Gastroesophageal sphincter (tissue), 4 donors: ENCODE data around the gene PLEKHO2. TPM values are rescaled to one million over a fixed set of nuclear protein-coding genes. Genes with fewer than 3 reads are reported as not detected.
"Not testable (repeated sequence)": the region's sequence is repeated elsewhere in the genome, so short reads cannot be mapped to it uniquely, and the experiment has no call there.

ENCODE experiments used
- ATAC-seq: fragments of 150-250 bp; one replicate; pipeline ENCODE4 v1.9.1; 2016; ENCODE audit warnings: mild to moderate bottlenecking, moderate library complexity
- H3K27ac ChIP-seq, 4 donors: fragments of 200-600 bp; sonication (generic) in 3 of 4; 1 replicate in 3 of 4; 2 replicates in 1 of 4; pipeline ENCODE4 v1.5.1; 2016 to 2019
- H3K27me3 ChIP-seq: fragments of 200-600 bp; sonication (generic); one replicate; pipeline ENCODE4 v1.5.1; 2019
- H3K36me3 ChIP-seq, 2 donors: fragments of 200-600 bp; sonication (generic); one replicate each; pipeline ENCODE4 v1.5.1; 2019; ENCODE audit warnings: control low read depth in 1 of 2
- H3K4me1 ChIP-seq, 3 donors: fragments of 200-600 bp; sonication (generic); 1 replicate in 2 of 3; 2 replicates in 1 of 3; pipeline ENCODE4 v1.5.1; 2016 to 2019; ENCODE audit warnings: control low read depth in 2 of 3
- H3K4me3 ChIP-seq, 2 donors: fragments of 200-600 bp; sonication (generic); one replicate each; pipeline ENCODE4 v1.5.1; 2019; ENCODE audit warnings: mild to moderate bottlenecking in 1 of 2, moderate library complexity in 1 of 2
- H3K9me3 ChIP-seq, 3 donors: fragments of 200-600 bp; sonication (generic); one replicate each; pipeline ENCODE4 v1.5.1; 2017 to 2019; ENCODE audit warnings: control low read depth in 2 of 3
- EP300 ChIP-seq: sonication (generic); formaldehyde crosslinking; IDR thresholded peaks from one replicate; pipeline ENCODE4 v1.6.1; 2017; ENCODE audit warnings: antibody characterized with exemption, mild to moderate bottlenecking
- POLR2A ChIP-seq, 2 donors: fragments of 450-650 bp; IDR thresholded peaks; one replicate each; pipeline ENCODE4 v1.6.1; 2017; ENCODE audit warnings: antibody characterized with exemption in 2 of 2, mild to moderate bottlenecking in 2 of 2, moderate library complexity in 1 of 2
- POLR2AphosphoS5 ChIP-seq: sonication (generic); formaldehyde crosslinking; IDR thresholded peaks from one replicate; pipeline ENCODE4 v1.6.1; 2017; ENCODE audit warnings: antibody characterized with exemption
- WGBS, 2 donors: methylation state at CpG; one replicate each; pipeline ENCODE4 v1.1.5; 2018; ENCODE audit warnings: low coverage in 1 of 2; 5-methylcytosine and 5-hydroxymethylcytosine counted together
- total RNA-seq, 4 donors: library from RNA; depleted of rRNA; stranded (reverse); fragments of >200 nt; gene quantifications; one replicate each; pipeline ENCODE4 v1.1.0, GENCODE V29; 2016
- TF ChIP-seq, protein P1 (sequence below), 4 experiments: fragments of 200-600 bp in 2 of 4; fragments of 450-650 bp in 2 of 4; sonication (generic) in 1 of 4; IDR thresholded peaks; one replicate each; pipeline ENCODE4 v1.5.1; 2017 to 2019; ENCODE audit warnings: antibody characterized with exemption in 4 of 4, mild to moderate bottlenecking in 2 of 4, moderate library complexity in 2 of 4

Gene PLEKHO2
- total RNA-seq, 4 donors from 2014 or later = 27.1 to 47.9 (median 43.1) TPM

- Histone ChIP-seq H3K27me3 (no peaks in the 10 kb centered on the region), H3K9me3 (no peaks in the 10 kb centered on the region), H3K27ac (peak overlapping the region; percentile 92 to 94 (median 93)), H3K4me3 (no peak overlapping the region), H3K4me1 (peaks cover 0 to 57% (median 5%) of the 10 kb centered on the region in 3 donors), H3K36me3 (no peaks in the 10 kb centered on the region)
- ATAC-seq = no peak
- TF ChIP-seq EP300 (no peak), POLR2AphosphoS5 (no peak)
- TF ChIP-seq, protein P1, sequence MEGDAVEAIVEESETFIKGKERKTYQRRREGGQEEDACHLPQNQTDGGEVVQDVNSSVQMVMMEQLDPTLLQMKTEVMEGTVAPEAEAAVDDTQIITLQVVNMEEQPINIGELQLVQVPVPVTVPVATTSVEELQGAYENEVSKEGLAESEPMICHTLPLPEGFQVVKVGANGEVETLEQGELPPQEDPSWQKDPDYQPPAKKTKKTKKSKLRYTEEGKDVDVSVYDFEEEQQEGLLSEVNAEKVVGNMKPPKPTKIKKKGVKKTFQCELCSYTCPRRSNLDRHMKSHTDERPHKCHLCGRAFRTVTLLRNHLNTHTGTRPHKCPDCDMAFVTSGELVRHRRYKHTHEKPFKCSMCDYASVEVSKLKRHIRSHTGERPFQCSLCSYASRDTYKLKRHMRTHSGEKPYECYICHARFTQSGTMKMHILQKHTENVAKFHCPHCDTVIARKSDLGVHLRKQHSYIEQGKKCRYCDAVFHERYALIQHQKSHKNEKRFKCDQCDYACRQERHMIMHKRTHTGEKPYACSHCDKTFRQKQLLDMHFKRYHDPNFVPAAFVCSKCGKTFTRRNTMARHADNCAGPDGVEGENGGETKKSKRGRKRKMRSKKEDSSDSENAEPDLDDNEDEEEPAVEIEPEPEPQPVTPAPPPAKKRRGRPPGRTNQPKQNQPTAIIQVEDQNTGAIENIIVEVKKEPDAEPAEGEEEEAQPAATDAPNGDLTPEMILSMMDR (IDR thresholded peaks at IDR 0.05) = no peak
- 59 to 75% methylated on average over 3 to 9 of the region's 10 CpGs for WGBS, 2 donors
Observed at GRCh38 chr15:64808785-64809453, 32.8 kb upstream of the PLEKHO2 start.

DNA sequence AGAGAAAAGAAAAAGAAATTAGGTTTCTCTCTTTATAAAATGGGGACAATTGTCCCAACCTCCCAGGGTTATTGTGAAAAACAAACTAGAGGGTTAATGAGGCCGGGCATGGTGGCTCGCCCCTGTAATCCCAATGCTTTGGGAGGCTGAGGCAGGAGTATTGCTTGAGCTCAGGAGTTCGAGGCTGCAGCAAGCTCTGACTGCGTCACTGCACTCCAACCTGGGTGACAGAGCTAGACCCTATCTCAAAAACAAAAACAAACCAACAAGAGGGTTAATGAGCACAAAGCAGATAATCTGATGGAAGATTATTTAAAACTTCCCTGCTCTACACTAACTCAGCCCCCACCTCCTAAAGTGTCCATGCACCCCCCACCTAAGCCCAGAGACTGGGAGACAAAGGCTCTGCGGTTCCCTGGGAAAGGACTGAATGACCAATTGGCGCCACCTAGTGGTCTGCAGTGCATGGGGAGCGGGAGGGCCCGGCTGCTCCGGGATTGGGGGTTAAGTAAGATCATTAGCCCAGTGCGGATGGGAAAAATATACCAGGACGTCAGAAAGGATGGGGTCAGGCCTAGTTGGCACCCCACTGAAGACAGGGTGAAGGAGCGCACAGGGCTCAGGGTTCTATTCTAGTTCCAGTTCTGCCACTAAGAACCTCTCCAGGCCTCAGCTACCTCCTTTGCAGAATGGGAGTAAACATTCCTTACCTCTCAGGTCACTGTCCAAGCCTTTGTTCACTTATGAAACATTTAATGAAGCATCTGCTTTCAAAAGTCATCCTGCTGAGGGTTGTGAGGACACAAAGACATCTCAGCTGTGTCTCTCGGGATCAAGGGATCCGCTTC is 31.8 kb upstream of the PLEKHO2 start:
- WGBS, 2 donors = 26% methylated on average over 7 of the region's 14 CpGs; no CpG with 5 or more reads in 1 of the 2 donors
- ATAC-seq = peak; percentile 84
- H3K4me3 ChIP-seq = no peak overlapping the region

DNA sequence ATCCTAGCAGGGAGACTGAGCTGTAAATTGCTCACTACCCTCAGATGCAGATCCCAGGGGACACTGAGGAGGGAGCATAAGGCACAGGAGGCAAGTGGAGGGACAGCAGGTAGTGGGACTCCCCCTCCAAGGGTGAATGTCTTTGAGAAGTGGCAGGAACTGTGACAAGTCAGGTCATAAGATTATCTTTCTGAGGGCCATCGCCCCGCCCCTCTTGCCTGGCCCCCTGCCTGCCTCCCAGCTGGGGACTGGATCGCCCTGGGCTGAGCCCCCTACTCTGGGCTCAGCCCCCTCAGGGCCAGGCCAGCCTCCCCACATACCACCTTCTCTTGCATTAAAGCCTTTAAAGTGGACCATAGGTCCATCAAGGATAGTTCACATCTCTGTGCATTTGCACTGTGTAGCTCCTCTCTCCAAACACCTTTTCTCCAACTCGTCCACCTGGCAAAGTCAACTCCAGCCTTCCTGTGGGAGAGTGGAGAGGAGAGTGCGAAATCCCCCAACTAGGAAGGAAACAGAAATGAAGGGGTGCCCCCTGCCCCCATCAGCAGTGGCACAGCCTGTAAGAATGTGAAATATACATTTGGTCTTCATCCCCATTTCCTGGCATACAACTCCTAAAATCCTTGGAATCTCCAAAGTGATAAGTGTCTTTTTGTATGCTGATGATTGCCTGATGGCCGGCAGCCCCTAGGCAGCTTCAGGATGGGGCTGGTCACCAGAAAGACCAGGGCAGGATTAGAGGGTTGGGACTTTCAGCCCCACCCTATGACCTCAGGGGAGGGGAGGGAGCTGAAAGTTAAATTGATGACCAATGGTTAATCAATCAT is 31.0 kb upstream of the PLEKHO2 start:
- TF ChIP-seq EP300 = no peak
- H3K27me3 ChIP-seq = no peaks in the 10 kb centered on the region
- no peak for ATAC-seq
- H3K4me1 ChIP-seq = peaks cover 0 to 51% (median 5%) of the 10 kb centered on the region in 3 donors
- peak overlapping the region; percentile 51 to 93 (median 92) for H3K27ac ChIP-seq
- H3K9me3 ChIP-seq = no peaks in the 10 kb centered on the region
- H3K4me3 ChIP-seq = no peak overlapping the region
- H3K36me3 ChIP-seq = no peaks in the 10 kb centered on the region
- 58% methylated on average over 4 of the region's 6 CpGs; no CpG with 5 or more reads in 1 of the 2 donors for WGBS, 2 donors

More for the DNA sequence above, 31.8 kb upstream of the PLEKHO2 start:
- H3K27ac ChIP-seq = peak overlapping the region; percentile 92 to 94 (median 93)
- no peaks in the 10 kb centered on the region for H3K27me3 ChIP-seq
- H3K9me3 ChIP-seq = no peaks in the 10 kb centered on the region
- no peaks in the 10 kb centered on the region for H3K36me3 ChIP-seq
- TF ChIP-seq POLR2A (IDR thresholded peaks at IDR 0.05) (no peak), EP300 (no peak), POLR2AphosphoS5 (peak; percentile 19)
- TF ChIP-seq, protein P1 (IDR thresholded peaks at IDR 0.05) = peak in 3 of 4 experiments; percentile 95 to 97 (median 97)
- peaks cover 0 to 51% (median 5%) of the 10 kb centered on the region in 3 donors for H3K4me1 ChIP-seq

GRCh38 chr15:64813075-64813474 is 28.6 kb upstream of the PLEKHO2 start:
- no peaks in the 10 kb centered on the region for H3K9me3 ChIP-seq
- TF ChIP-seq EP300 = no peak
- TF ChIP-seq, protein P1 (IDR thresholded peaks at IDR 0.05) = no peak
- 60 to 91% methylated on average over 2 to 4 of the region's 6 CpGs for WGBS, 2 donors
- no peaks in the 10 kb centered on the region for H3K27me3 ChIP-seq
- peaks cover 0 to 30% (median 0%) of the 10 kb centered on the region in 3 donors for H3K4me1 ChIP-seq
- H3K27ac ChIP-seq = no peak overlapping the region
- ATAC-seq = no peak
- H3K4me3 ChIP-seq = no peak overlapping the region
- no peaks in the 10 kb centered on the region for H3K36me3 ChIP-seq

DNA sequence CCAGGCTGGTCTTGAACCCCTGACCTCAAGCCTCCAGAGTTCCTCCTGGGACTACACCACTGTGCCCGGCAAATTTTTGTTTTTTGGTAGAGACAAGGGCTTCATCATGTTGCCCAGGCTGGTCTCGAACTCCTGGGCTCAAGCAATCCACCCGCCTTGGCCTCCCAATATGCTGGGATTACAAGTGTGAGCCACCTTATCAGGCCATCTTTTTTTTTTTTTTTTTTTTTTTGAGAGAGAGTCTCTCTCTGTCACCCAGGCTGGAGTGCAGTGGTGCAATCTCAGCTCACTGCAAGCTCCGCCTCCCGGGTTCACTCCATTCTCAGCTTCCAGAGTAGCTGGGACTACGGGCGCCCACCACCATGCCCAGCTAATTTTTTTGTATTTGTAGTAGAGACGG is 27.4 kb upstream of the PLEKHO2 start:
- H3K27ac ChIP-seq, ATAC-seq, H3K27me3 ChIP-seq, H3K36me3 ChIP-seq, H3K4me3 ChIP-seq, H3K9me3 ChIP-seq: not testable (repeated sequence)
- H3K4me1 ChIP-seq = peaks cover 0 to 18% (median 0%) of the 10 kb centered on the region in 3 donors
- 95 to 96% methylated on average over 3 to 4 of the region's 8 CpGs for WGBS, 2 donors

GRCh38 chr15:64814965-64815364 is 26.8 kb upstream of the PLEKHO2 start:
- not testable (repeated sequence) for H3K9me3 ChIP-seq, H3K36me3 ChIP-seq, H3K27ac ChIP-seq, H3K4me3 ChIP-seq, ATAC-seq, H3K27me3 ChIP-seq
- 58 to 71% methylated on average over 2 to 4 of the region's 4 CpGs for WGBS, 2 donors
- H3K4me1 ChIP-seq = peaks cover 0 to 11% (median 0%) of the 10 kb centered on the region in 3 donors
